GM08714 (cell line): ENCODE measurements around the gene PRDX5.
"Not testable (repeated sequence)": the region's sequence is repeated elsewhere in the genome, so short reads cannot be mapped to it uniquely, and the experiment has no call there.

ENCODE experiments used
- H3K4me3 ChIP-seq: fragments of 200-500 bp; sonication (Bioruptor generic); 2 replicates; pipeline ENCODE4 v1.5.1; 2014; ENCODE audit warnings: mild to moderate bottlenecking, low read length, inconsistent platforms
- ZNF274 ChIP-seq: IDR thresholded peaks from 2 replicates; pipeline ENCODE4 v1.6.1; 2012; ENCODE audit warnings: mild to moderate bottlenecking, low read depth, low read length

PRDX5 gene

DNA sequence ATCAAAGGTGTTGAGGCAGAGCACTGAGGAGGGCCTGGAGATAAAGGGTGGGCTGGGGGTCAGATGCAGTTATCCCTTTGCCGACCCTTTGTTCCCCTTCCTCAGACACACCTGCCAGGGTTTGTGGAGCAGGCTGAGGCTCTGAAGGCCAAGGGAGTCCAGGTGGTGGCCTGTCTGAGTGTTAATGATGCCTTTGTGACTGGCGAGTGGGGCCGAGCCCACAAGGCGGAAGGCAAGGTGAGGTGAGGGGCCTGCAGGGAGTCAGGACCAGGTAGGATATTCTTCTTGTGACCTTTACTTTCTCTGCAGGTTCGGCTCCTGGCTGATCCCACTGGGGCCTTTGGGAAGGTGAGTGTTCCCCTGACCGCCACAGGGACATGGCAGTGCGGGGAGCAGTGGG is 2.6 kb downstream of the PRDX5 start:
- TF ChIP-seq ZNF274, result no peak
- no peak overlapping the region for H3K4me3 ChIP-seq

DNA sequence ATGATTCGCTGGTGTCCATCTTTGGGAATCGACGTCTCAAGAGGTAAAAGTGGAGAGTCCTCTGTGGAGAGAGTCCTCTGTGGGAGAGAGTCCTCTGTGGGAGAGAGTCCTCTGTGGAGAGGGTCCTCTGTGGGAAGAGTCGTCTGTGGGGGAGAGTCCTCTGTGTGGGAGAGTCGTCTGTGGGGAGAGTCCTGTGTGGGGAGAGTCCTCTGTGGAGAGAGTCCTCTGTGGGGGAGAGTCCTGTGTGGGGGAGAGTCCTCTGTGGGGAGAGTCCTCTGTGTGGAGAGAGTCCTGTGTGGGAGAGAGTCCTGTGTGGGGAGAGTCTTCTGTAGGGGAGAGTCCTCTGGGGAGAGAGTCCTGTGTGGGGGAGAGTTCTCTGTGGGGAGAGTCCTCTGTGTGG is 3.1 kb downstream of the PRDX5 start:
- no peak overlapping the region for H3K4me3 ChIP-seq
- TF ChIP-seq ZNF274, result no peak

DNA sequence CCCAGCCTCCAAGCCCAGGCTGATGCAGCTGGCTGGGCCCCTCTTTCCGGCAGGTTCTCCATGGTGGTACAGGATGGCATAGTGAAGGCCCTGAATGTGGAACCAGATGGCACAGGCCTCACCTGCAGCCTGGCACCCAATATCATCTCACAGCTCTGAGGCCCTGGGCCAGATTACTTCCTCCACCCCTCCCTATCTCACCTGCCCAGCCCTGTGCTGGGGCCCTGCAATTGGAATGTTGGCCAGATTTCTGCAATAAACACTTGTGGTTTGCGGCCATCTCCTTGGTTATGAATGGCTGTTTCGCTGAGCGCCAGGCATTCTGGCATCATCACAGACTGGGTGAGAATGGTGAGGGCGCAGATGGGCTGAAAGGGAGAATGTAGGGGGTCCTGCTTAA is 3.6 kb downstream of the PRDX5 start:
- no peak for TF ChIP-seq ZNF274

DNA sequence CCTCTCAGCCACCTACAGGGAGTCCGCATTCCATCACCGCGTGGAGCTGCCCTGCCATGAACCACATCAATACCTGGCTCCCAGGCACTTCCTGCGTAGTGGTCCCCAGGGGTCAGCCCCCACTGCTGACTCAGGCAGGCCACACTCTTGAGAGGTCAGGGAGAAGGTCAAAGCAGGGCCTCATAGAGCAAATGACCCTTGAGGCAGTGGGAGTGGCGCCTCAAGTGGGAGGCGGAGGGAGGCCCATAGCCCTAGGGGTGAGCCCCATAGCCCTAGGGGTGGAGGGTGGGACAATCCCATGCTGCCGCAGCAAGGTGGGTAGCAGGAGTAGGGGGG is 5.0 kb downstream of the PRDX5 start:
- no peak for TF ChIP-seq ZNF274
- no peak overlapping the region for H3K4me3 ChIP-seq

More for the DNA sequence above, 3.6 kb downstream of the PRDX5 start:
- no peak overlapping the region for H3K4me3 ChIP-seq

DNA sequence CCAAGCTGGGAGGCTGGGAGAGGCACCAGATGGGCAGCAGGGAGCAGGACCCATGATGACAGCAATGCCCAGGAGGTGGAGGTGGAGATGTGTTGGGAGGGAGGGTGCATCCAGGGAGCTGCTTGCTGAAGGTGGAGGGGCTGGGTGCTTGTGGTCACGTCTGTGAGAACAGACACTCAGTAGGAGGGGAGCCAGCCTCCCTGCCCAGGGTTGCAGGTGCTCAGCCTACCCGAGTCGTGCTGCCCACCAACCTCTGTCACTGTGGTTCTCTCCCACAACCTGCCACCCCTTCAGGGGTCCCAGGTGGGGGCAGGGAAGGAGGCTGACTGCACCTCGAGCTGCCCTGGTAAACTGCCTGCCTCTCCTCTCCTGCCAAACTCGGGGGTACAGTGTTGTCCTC is 5.5 kb downstream of the PRDX5 start:
- no peak for TF ChIP-seq ZNF274
- H3K4me3 ChIP-seq, result no peak overlapping the region

DNA sequence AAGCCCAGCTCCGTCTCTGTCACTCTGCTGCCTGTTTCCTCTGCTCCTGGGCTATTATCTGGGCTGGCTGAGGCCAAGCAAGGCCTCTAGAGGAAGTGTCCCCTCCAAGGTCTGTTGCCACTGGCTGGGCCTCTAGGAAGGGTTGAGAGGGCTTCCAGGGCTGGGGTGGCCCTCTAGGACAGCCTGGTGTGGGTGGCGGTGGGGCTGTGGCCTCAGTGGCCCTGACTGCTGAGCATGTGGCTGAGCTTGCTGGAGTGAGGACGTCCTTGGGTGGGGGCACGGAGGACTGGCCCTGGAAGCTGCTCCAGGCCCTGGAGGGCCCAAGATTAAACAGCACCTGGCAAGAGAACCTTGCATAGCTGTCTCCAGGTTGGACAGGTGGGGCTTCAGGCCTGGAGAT is 6.1 kb downstream of the PRDX5 start:
- H3K4me3 ChIP-seq, result not testable (repeated sequence)

DNA sequence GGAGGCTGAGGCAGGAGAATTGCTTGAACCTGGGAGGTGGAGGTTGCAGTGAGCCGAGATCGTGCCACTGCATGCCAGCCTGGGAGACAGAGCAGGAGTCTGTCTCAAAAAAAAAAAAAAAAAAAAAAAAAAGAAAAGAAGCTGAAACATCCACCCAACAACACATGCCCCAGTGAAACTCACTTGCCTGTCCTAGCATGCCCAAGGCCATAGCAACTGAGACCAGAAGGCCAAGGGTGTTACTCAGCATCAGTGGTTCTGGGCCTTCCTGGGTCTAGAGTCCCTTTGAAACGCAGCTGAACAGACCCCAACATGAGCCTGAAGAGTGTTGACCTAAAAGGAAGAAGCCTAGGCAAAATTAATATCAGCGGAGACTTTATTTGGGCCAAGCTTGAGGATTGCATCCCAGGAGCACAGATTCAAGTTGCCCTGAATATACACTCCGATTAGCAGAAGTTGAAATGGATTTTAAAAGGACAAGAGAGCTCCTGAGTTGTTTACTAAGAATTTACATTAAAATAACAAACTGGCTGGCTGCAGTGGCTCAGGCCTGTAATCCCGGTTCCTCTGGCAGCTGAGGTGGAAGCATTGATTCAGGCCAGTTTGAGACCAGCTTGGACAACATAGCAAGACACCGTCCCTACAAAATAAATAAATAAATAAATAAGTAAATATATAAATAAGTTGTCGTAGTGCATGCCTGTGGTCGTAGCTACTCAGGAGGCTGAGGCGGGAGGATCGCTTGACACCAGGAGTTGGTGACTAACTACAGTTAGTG is 7.0 kb downstream of the PRDX5 start:
- TF ChIP-seq ZNF274, result no peak
- H3K4me3 ChIP-seq, result no peak overlapping the region

DNA sequence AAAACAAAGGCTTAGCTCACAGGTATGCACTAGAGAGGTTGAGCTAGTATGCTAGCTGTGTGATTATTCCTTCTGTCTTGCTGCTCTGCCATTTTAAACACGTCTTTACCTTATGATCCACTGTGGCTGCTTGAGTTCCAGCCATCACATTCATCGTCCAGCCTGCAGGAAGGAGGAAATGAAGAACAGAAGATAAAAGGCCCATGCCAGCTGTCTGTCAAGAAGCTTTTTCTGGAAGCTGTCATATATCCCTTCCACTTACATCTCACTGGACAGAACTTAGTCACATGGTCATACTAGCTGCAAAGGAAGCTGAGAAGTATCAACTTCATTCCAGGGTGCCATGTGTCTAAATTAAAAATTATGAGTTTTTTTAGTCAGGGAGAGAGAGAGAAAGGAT is 9.5 kb downstream of the PRDX5 start:
- TF ChIP-seq ZNF274, result no peak
- H3K4me3 ChIP-seq, result no peak overlapping the region

DNA sequence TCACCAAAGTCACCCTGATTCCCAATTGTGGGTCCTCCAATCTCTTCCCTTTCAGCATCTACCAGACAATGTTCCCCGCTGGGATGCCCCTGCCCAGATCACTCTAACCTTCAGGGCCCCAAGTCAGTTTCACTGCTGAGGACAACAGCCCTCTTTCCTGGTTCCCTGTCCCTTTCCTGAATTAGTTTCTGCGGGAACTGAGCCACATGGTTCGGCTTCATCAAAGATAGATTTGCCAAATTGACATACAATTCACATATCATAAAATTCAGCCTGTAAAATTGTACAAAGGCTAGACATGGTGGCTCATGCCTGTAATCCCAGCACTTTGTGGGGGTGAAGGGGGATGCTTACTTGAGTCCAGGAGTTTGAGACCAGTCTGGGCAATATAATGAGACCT is 10.1 kb downstream of the PRDX5 start:
- no peak for TF ChIP-seq ZNF274
- no peak overlapping the region for H3K4me3 ChIP-seq

DNA sequence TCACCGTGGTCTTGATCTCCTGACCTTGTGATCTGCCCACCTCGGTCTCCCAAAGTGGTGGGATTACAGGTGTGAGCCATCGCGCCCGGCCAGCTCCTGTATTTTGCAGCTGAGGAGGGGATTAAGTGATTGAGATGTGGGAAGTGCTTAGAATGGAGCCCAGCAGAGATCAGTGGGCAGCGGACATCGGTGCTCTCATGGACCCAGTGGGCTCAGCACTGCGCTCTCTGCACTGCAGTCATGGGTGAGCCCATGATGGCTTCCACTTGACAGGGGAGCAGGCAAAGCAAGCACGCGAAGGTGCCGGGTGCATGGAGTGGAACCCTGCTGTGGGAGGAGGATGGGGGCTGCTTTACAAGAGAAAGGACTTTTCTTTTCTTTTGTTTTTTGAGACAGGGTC is 13.0 kb downstream of the PRDX5 start:
- TF ChIP-seq ZNF274, result no peak
- no peak overlapping the region for H3K4me3 ChIP-seq

DNA sequence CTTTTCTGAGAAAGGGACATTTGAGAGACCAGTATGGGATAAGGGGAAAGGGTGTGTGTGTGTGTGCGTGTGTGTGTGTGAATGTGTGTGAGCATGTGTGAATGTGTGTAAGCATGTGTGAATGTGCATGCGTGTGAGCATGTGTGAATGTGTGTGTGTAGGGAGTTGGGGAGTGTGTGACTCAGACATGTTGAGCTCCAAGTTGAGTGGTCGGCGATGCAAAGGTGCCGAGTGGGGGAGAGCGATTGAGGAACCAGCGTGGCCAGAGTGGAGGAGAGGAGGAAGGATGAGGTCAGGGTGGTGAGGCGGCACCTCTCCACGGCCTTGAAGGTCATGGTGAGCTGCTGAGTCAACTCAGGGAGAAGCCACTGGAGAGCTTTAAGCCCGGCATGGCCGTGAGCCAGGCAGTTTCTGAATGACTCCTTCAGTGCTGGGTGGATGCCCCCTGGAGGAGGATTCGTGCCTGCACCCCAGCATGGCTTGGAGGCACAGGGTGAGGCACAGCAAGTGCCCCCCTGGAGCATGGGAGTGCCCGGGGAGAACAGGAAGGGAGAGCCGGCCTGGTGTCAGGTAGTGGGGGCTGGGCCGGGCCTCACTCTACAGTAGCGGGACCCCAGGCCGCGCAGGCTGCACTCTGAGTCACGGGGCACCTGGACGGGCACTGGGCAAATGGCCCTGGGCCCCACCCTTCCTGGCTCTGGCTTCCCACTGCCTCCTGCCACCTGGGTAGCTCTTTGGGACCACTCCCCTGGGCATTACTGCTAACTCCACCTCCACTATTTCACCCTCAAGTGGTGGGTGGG is 13.8 kb downstream of the PRDX5 start:
- H3K4me3 ChIP-seq, result no peak overlapping the region
- TF ChIP-seq ZNF274, result no peak

DNA sequence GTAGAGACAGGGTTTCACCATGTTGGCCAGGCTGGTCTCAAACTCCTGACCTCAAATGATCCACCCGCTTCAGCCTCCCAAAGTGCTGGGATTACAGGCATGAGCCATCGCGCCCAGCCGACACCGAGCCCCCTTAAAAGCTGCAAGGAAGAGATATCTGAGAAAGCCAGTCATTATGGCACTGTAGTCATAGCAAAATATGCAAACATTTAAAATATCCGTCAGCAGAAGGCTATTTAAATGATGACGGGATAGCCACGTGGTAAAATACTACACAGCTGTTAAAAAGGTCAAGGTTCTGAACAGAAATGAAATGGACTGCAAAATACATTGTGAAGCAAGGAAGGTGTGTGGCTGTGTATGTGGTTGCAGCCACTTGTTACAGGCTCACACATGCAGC is 15.6 kb downstream of the PRDX5 start:
- H3K4me3 ChIP-seq, result no peak overlapping the region
- TF ChIP-seq ZNF274, result no peak

DNA sequence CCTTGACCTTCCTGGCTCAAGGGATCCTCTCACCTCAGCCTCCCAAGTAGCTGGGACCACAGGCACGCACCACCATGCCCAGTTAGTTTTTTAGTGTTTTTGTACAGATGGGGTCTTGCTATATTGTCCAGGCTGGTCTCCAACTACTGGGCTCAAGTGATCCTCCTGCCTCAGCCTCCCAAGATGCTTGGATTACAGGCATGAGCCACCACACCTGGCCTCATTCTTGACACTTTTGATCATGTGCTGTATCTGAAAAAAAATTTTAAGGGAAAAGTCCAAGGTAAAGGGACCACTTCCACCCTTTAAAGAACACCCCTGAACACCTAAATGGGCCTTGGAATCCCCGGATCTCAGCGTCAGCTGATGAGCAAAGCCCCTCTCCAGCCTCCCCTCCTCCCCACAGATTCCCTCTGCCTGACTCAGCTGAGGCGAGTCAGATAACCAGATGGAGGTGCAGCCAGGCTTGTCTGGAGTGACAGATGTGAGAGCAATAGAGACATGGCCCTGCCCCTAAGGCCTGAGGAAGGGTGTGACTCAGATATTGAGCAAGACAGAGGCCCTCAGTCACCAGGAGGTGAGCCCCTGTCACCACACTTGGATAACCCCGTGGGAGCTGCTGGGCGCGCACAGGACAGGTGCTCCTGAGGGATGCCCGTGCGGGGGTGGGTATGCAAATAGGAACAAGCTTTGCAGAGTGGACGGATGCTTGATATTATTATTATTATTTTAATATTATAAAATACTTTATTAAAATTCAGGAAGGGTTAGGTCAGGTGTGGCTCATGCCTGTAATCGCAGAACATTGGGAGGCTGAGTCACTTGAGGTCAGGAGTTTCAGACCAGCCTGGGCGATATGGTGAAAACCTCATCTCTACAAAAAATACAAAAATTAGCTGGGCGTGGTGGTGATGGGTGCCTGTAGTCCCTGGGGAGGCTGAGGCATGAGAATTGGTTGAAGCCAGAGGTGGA is 17.1 kb downstream of the PRDX5 start:
- H3K4me3 ChIP-seq, result no peak overlapping the region
- no peak for TF ChIP-seq ZNF274

DNA sequence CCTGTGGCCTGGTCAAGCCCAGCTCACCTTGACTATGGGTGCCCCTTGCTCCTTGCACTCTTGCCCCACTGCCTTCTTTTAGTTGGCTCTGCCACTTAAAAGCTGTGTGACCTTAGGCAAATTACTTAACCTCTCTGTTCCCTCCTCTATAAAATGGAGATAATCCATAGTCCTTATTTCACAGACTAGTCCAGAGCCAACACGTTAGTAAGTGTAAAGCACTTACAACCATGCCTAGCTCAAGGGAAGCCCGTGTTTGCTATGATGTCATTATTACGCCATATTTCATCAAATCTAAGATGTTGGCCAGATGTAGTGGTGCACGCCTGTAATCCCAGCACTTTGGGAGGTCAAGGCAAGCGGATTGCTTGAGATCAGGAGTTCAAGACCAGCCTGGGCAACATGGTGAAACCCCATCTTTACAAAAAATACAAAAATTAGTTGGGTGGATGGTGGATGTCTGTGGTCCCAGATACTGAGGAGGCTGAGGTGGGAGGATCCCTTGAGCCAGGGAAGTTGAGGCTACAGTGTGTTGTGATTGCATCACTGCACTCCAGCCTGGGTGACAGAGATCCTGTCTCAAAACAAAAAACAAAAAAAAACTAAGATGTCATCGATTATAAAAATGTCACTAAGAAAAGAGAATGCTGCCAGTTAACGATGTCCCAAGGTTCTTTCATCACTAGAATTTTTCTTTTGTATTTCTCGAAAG is 19.8 kb downstream of the PRDX5 start:
- TF ChIP-seq ZNF274, result no peak
- no peak overlapping the region for H3K4me3 ChIP-seq
